K562 (cell line): ENCODE measurements around the gene TMEM214. TPM values are rescaled to one million over a fixed set of nuclear protein-coding genes. Genes with fewer than 3 reads are reported as not detected.

ENCODE experiments used
- ATAC-seq: fragments of 200-7000 bp; cut with Tn5 transposase; 3 replicates; pipeline ENCODE4 v1.9.1; 2020; ENCODE audit warnings: moderate library complexity
- BruUV-seq: library from RNA; stranded (reverse); fragments of 400-500 nt; replicated peaks from 2 replicates; lab custom pipeline; 2021; lab: Mats Ljungman, UMichigan
- CTCF ChIA-PET: fragments of 300-600 bp; formaldehyde crosslinking; extraction: SDS; loops from one replicate; lab custom pipeline; 2021; ENCODE audit warnings: low intra/inter-chr PET ratio; lab: Yijun Ruan, JAX
- POLR2A ChIA-PET: fragments of 300-600, 350-650 bp; sonication (Branson Sonifier 250); formaldehyde crosslinking; extraction: SDS; loops from one replicate; lab custom pipeline; 2021; ENCODE audit warnings: antibody characterized with exemption, inconsistent platforms; lab: Yijun Ruan, JAX
- DNase-seq, 4 experiments: peaks; one replicate each; pipeline versions ENCODE4 v3.0.0 to v3.0.0-alpha.2; 2011 to 2018; ENCODE audit warnings: low spot score in 3 of 4, mixed read lengths in 3 of 4; ENCODE audit errors: extremely low read depth in 1 of 4
- FAIRE-seq: peaks from 2 replicates; lab custom pipeline; 2011; peaks lifted over from hg19 to GRCh38; lab: Jason Lieb, UNC
- H2AFZ ChIP-seq: 2 replicates; pipeline ENCODE4 v1.6.0; 2011; ENCODE audit warnings: low read depth, low read length, control low read depth, inconsistent platforms
- H3K27ac ChIP-seq: fragments of 200-600 bp; 3 replicates; pipeline ENCODE4 v1.8.0; 2011; ENCODE audit warnings: low read depth, mild to moderate bottlenecking, control low read depth, inconsistent platforms, low read length, moderate library complexity, mixed read lengths; ENCODE audit errors: extremely low read depth
- H3K27me3 ChIP-seq, 2 experiments: fragments of 300-600 bp in 1 of 2; 2 replicates in 1 of 2; 3 replicates in 1 of 2; pipeline versions ENCODE4 v1.6.0 to v1.8.0; 2011; ENCODE audit warnings: inconsistent platforms in 2 of 2, low read length in 2 of 2, mild to moderate bottlenecking in 1 of 2, mixed read lengths in 1 of 2, moderate library complexity in 1 of 2; ENCODE audit not compliant: control insufficient read depth in 2 of 2, insufficient read depth in 2 of 2
- H3K36me3 ChIP-seq: fragments of 300-600 bp; 3 replicates; pipeline ENCODE4 v1.8.0; 2011; ENCODE audit warnings: mild to moderate bottlenecking, low read length, inconsistent platforms; ENCODE audit not compliant: control insufficient read depth, insufficient read depth
- H3K4me1 ChIP-seq, 2 experiments: fragments of 200-600 bp in 1 of 2; replicated peaks in 1 of 2; 2 replicates in 1 of 2; 3 replicates in 1 of 2; pipeline versions ENCODE4 v1.5.1 to v1.8.0; 2011; ENCODE audit warnings: inconsistent platforms in 2 of 2, low read length in 2 of 2, mild to moderate bottlenecking in 1 of 2, mixed read lengths in 1 of 2, moderate library complexity in 1 of 2; ENCODE audit not compliant: control insufficient read depth in 2 of 2, insufficient read depth in 2 of 2
- H3K4me2 ChIP-seq: 2 replicates; pipeline ENCODE4 v1.6.1; 2011; ENCODE audit warnings: low read length, control low read depth, inconsistent platforms, mixed read lengths; ENCODE audit not compliant: insufficient read depth
- H3K4me3 ChIP-seq: fragments of 200-600 bp; sonication (generic), shearing (Covaris generic); 2 replicates; pipeline ENCODE4 v1.5.1; 2016; ENCODE audit warnings: control low read depth, inconsistent platforms
- H3K79me2 ChIP-seq: fragments of 200-600 bp; 3 replicates; pipeline ENCODE4 v1.8.0; 2011; ENCODE audit warnings: low read length, inconsistent platforms; ENCODE audit not compliant: control insufficient read depth, insufficient read depth
- H3K9ac ChIP-seq, 2 experiments: 2 replicates each; pipeline versions ENCODE4 v1.6.0 to v1.6.1; 2011; ENCODE audit warnings: low read depth in 2 of 2, low read length in 2 of 2, control low read depth in 1 of 2, inconsistent platforms in 1 of 2, mild to moderate bottlenecking in 1 of 2, mixed read lengths in 1 of 2; ENCODE audit not compliant: insufficient read depth in 1 of 2
- H3K9me1 ChIP-seq: one replicate; pipeline ENCODE4 v1.6.0; 2011; ENCODE audit warnings: inconsistent platforms, mild to moderate bottlenecking, low read length, moderate library complexity; ENCODE audit not compliant: control insufficient read depth, insufficient read depth
- H3K9me3 ChIP-seq: replicated peaks from 2 replicates; pipeline ENCODE4 v1.5.1; 2011; ENCODE audit warnings: low read depth, low read length, inconsistent platforms; ENCODE audit not compliant: control insufficient read depth, insufficient read depth
- H4K20me1 ChIP-seq: replicated peaks from 2 replicates; pipeline ENCODE4 v1.6.1; 2011; ENCODE audit warnings: low read length, inconsistent platforms, mixed read lengths; ENCODE audit not compliant: control insufficient read depth, insufficient read depth
- C11orf30 ChIP-seq: fragments of 450-650 bp; IDR thresholded peaks from 2 replicates; pipeline ENCODE4 v1.6.1; 2016; ENCODE audit warnings: low read depth, mild to moderate bottlenecking
- CREBBP ChIP-seq: IDR thresholded peaks from one replicate; pipeline ENCODE4 v1.6.1; 2012; ENCODE audit warnings: low read depth, mild to moderate bottlenecking, control low read depth, inconsistent platforms, low read length
- HNRNPLL ChIP-seq: fragments of 200-400 bp; formaldehyde crosslinking; IDR thresholded peaks from 2 replicates; pipeline ENCODE4 v1.6.1; 2017; ENCODE audit warnings: low read length, low read depth, mild to moderate bottlenecking; ENCODE audit not compliant: poor library complexity, severe bottlenecking
- KLF6 ChIP-seq: fragments of 250-450 bp; sonication (Bioruptor Pico); IDR thresholded peaks from 2 replicates; pipeline ENCODE4 v1.4.0; 2020; ENCODE audit warnings: mild to moderate bottlenecking, moderate library complexity, borderline replicate concordance
- OTX1 ChIP-seq: fragments of 450-650 bp; formaldehyde crosslinking; IDR thresholded peaks from 2 replicates; pipeline ENCODE4 v1.4.0; 2022; ENCODE audit warnings: mild to moderate bottlenecking
- SIX5 ChIP-seq, 2 experiments: IDR thresholded peaks; 2 replicates each; pipeline ENCODE4 v1.6.1; 2011; ENCODE audit warnings: low read length in 2 of 2, borderline replicate concordance in 1 of 2, low read depth in 1 of 2, mild to moderate bottlenecking in 1 of 2, moderate library complexity in 1 of 2; ENCODE audit not compliant: insufficient read depth in 1 of 2
- SRSF9 ChIP-seq: fragments of 200-400 bp; formaldehyde crosslinking; IDR thresholded peaks from 2 replicates; pipeline ENCODE4 v1.6.1; 2017; ENCODE audit warnings: low read depth, low read length, borderline replicate concordance
- YY1 ChIP-seq, 3 experiments: IDR thresholded peaks; 2 replicates each; pipeline ENCODE4 v1.6.1; 2011; ENCODE audit warnings: low read length in 2 of 3, mild to moderate bottlenecking in 2 of 3, moderate library complexity in 2 of 3, borderline replicate concordance in 1 of 3, control low read depth in 1 of 3, low read depth in 1 of 3; ENCODE audit not compliant: insufficient read depth in 3 of 3, insufficient replicate concordance in 2 of 3, control insufficient read depth in 1 of 3, insufficient read length in 1 of 3; ENCODE audit errors: extremely low read depth in 1 of 3
- WGBS: fragments of 100-300 bp; shearing (Covaris generic); methylation state at CpG from one replicate; pipeline ENCODE4 v1.1.6; 2016; ENCODE audit warnings: low coverage, mixed read lengths; ENCODE audit not compliant: insufficient coverage; ENCODE audit errors: missing lambda C conversion rate; 5-methylcytosine and 5-hydroxymethylcytosine counted together
- in situ Hi-C: fragments of 300-500 bp; cut with MboI; formaldehyde crosslinking; loops from 4 replicates; pipeline ENCODE4 v1.15.0; 2018; ENCODE audit warnings: inconsistent platforms, mixed read lengths
- intact Hi-C: fragments of 100-400 bp; cut with micrococcal nuclease; formaldehyde crosslinking; loops from 2 replicates; pipeline ENCODE4 v1.14.2; 2022
- polyA plus RNA-seq, 8 experiments: library from polyadenylated mRNA; depleted of rRNA in 4 of 8; stranded (reverse) in 5 of 8; unstranded in 3 of 8; fragments of >200 nt; fragmentation: Nextera tagmentation in 2 of 8; fragmentation: Illumina TruSeq in 1 of 8; extraction: Ambion mirVana in 2 of 8; extraction: Trizol in 1 of 8; gene quantifications; 2 replicates each; pipeline versions ENCODE4 v1.2.1 to v1.2.3, GENCODE V29; 2011 to 2014; ENCODE audit warnings: inconsistent platforms in 1 of 8, missing spikeins in 1 of 8
- total RNA-seq, 7 experiments: library from RNA; depleted of rRNA in 6 of 7; stranded (reverse); fragments of >200 nt in 6 of 7; fragmentation: Illumina TruSeq in 2 of 7; extraction: Trizol in 2 of 7; gene quantifications; 2 replicates each; pipeline versions ENCODE4 v1.2.1 to v1.2.3, GENCODE V29; 2011 to 2021; ENCODE audit warnings: low replicate concordance in 1 of 7
- TF ChIP-seq, protein P1 (sequence below), 2 experiments: IDR thresholded peaks; 2 replicates each; pipeline ENCODE4 v1.6.1; 2012; ENCODE audit warnings: improper control_type of control experiment in 2 of 2, low read depth in 2 of 2, low read length in 2 of 2, borderline replicate concordance in 1 of 2
- TF ChIP-seq, protein P2 (sequence below): fragments of 450-650 bp; formaldehyde crosslinking; IDR thresholded peaks from 2 replicates; pipeline ENCODE4 v1.4.0; 2020; ENCODE audit warnings: mild to moderate bottlenecking, moderate library complexity

TMEM214 gene
- total and polyA plus RNA-seq, 9 of the 15 experiments (the other 6 are each of a cell fraction or from before 2014, with no cell fraction given): 11.4 to 81.4 (median 44.1) TPM

DNA sequence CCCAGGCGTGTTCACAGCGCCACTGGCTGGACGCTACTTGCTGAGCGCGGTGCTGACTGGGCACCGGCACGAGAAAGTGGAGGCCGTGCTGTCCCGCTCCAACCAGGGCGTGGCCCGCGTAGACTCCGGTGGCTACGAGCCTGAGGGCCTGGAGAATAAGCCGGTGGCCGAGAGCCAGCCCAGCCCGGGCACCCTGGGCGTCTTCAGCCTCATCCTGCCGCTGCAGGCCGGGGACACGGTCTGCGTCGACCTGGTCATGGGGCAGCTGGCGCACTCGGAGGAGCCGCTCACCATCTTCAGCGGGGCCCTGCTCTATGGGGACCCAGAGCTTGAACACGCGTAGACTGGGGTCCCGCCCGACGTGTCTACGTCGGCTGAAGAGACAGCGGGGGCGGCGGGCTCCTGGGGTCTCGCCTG is 52.9 kb downstream of the TMEM214 start:
- 21% methylated on average over 20 of the region's 38 CpGs for WGBS
- H3K4me1 ChIP-seq: peaks cover 53 to 70% of the 10 kb centered on the region in 2 experiments
- H3K27me3 ChIP-seq: no peaks in the 10 kb centered on the region
- H3K36me3 ChIP-seq: no peaks in the 10 kb centered on the region
- H4K20me1 ChIP-seq: no peaks in the 10 kb centered on the region
- FAIRE-seq (no peak), ATAC-seq (peak; percentile 29), DNase-seq (peak; percentile 53 to 67 (median 55))
- POLR2A ChIA-PET: interaction anchor here (0.6 to 1.7 kb wide), 5 partner anchors 9 to 294 kb away, joined by 3 to 4 read pairs (median 4); no protein-coding TSS in a partner anchor
- in situ Hi-C loops (loop anchor here (5.0 kb wide), 1 partner anchor 123 kb away; no protein-coding TSS in a partner anchor), intact Hi-C loops (loop anchor here (1.0 to 2.0 kb wide), 2 partner anchors 65 to 125 kb away; no protein-coding TSS in a partner anchor)
- H3K4me2 ChIP-seq: peak overlapping the region; percentile 69
- H3K79me2 ChIP-seq: peaks cover 10% of the 10 kb centered on the region; the same call in 1 of the 3 replicates
- peak overlapping the region; percentile 57 for H3K4me3 ChIP-seq
- CTCF ChIA-PET: interaction anchor here (1.1 to 2.5 kb wide), 4 partner anchors 70 to 218 kb away, joined by 3 to 22 read pairs (median 6); no protein-coding TSS in a partner anchor
- H3K27ac ChIP-seq: peak overlapping the region; percentile 85
- BruUV-seq: no TSS peak
- H2AFZ ChIP-seq: peak overlapping the region; percentile 56
- H3K9ac ChIP-seq: peak overlapping the region; percentile 81 to 95
- peaks cover 1% of the 10 kb centered on the region for H3K9me1 ChIP-seq
- no peaks in the 10 kb centered on the region for H3K9me3 ChIP-seq
- TF ChIP-seq SRSF9 (no peak), C11orf30 (peak; percentile 54), KLF6 (peak; percentile 46; the same call in 1 of the 2 replicates), CREBBP (no peak), YY1 (IDR thresholded peaks at IDR 0.05; ENCODE audit: borderline replicate concordance in 1 of 3, control insufficient read depth in 1 of 3, extremely low read depth in 1 of 3, insufficient read depth in 3 of 3, insufficient read length in 1 of 3, insufficient replicate concordance in 2 of 3, low read depth in 1 of 3, low read length in 2 of 3) (peak in 1 of 3 experiments; percentile 25), SIX5 (IDR thresholded peaks at IDR 0.05; ENCODE audit: borderline replicate concordance in 1 of 2, insufficient read depth in 1 of 2, low read depth in 1 of 2, low read length in 2 of 2) (no peak), HNRNPLL (peak; percentile 78), OTX1 (0 out of 2 replicates have a peak, but pooled peaks have one; percentile 6)
- TF ChIP-seq, protein P1, sequence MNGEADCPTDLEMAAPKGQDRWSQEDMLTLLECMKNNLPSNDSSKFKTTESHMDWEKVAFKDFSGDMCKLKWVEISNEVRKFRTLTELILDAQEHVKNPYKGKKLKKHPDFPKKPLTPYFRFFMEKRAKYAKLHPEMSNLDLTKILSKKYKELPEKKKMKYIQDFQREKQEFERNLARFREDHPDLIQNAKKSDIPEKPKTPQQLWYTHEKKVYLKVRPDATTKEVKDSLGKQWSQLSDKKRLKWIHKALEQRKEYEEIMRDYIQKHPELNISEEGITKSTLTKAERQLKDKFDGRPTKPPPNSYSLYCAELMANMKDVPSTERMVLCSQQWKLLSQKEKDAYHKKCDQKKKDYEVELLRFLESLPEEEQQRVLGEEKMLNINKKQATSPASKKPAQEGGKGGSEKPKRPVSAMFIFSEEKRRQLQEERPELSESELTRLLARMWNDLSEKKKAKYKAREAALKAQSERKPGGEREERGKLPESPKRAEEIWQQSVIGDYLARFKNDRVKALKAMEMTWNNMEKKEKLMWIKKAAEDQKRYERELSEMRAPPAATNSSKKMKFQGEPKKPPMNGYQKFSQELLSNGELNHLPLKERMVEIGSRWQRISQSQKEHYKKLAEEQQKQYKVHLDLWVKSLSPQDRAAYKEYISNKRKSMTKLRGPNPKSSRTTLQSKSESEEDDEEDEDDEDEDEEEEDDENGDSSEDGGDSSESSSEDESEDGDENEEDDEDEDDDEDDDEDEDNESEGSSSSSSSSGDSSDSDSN (IDR thresholded peaks at IDR 0.05; ENCODE audit: borderline replicate concordance in 1 of 2, low read depth in 2 of 2, low read length in 2 of 2): 0 out of 4 replicates have a peak, but pooled peaks of 1 of the 2 experiments have one; percentile 16
- TF ChIP-seq, protein P2, sequence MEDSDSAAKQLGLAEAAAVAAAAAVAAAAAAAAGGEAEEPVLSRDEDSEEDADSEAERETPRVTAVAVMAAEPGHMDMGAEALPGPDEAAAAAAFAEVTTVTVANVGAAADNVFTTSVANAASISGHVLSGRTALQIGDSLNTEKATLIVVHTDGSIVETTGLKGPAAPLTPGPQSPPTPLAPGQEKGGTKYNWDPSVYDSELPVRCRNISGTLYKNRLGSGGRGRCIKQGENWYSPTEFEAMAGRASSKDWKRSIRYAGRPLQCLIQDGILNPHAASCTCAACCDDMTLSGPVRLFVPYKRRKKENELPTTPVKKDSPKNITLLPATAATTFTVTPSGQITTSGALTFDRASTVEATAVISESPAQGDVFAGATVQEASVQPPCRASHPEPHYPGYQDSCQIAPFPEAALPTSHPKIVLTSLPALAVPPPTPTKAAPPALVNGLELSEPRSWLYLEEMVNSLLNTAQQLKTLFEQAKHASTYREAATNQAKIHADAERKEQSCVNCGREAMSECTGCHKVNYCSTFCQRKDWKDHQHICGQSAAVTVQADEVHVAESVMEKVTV (CRISPR knock-in tag): peak; percentile 58; the same call in 1 of the 2 replicates
